Fibroblast of mammary gland (primary cell): ENCODE measurements around the gene FOXN3.

Experiments
- DNase-seq: peaks from one replicate; pipeline ENCODE4 v3.0.0-alpha.2; 2010; ENCODE audit warnings: low read depth
- H3K4me3 ChIP-seq: 2 replicates; pipeline ENCODE4 v1.5.1; 2011; ENCODE audit warnings: low read depth, mild to moderate bottlenecking, low read length, moderate library complexity; ENCODE audit not compliant: control insufficient read depth
- CTCF ChIP-seq: conservative IDR thresholded peaks from 2 replicates; pipeline ENCODE4 v1.5.1; 2011; ENCODE audit warnings: low read depth, low read length, inconsistent platforms; ENCODE audit not compliant: control insufficient read depth, insufficient read depth

The FOXN3 gene

GRCh38 chr14:89320381-89321000 lies 96.5 kb downstream of the FOXN3 start:
- no peak for TF ChIP-seq CTCF
- no peak for DNase-seq
- no peak overlapping the region for H3K4me3 ChIP-seq

GRCh38 chr14:89319687-89320086 lies 97.3 kb downstream of the FOXN3 start:
- no peak for TF ChIP-seq CTCF
- no peak for DNase-seq
- H3K4me3 ChIP-seq = no peak overlapping the region

- no peak for DNase-seq
- H3K4me3 ChIP-seq = no peak overlapping the region
- TF ChIP-seq CTCF = no peak
Observed at GRCh38 chr14:89317051-89317691, 99.9 kb downstream of the FOXN3 start.

- no peak for TF ChIP-seq CTCF
- H3K4me3 ChIP-seq = no peak overlapping the region
- no peak for DNase-seq
Observed at GRCh38 chr14:89315493-89316470, 101.3 kb downstream of the FOXN3 start.

GRCh38 chr14:89314274-89314673 lies 102.8 kb downstream of the FOXN3 start:
- H3K4me3 ChIP-seq = no peak overlapping the region
- no peak for TF ChIP-seq CTCF
- DNase-seq = no peak

GRCh38 chr14:89312932-89313331 lies 104.1 kb downstream of the FOXN3 start:
- no peak for DNase-seq
- no peak overlapping the region for H3K4me3 ChIP-seq
- TF ChIP-seq CTCF = no peak
